WTC11 (cell line): ENCODE data around the gene IPCEF1. TPM values are rescaled to one million over a fixed set of nuclear protein-coding genes. Genes with fewer than 3 reads are reported as not detected.

Source experiments
- ATAC-seq: fragments of 200-7000 bp; cut with Tn5 transposase; 2 replicates; pipeline ENCODE4 v1.10.0; 2021; ENCODE audit warnings: mild to moderate bottlenecking, moderate library complexity
- CTCF ChIA-PET: fragments of 300-600 bp; sonication (Branson Sonifier 250); formaldehyde crosslinking; loops from one replicate; lab custom pipeline; 2021; ENCODE audit warnings: antibody characterized with exemption; lab: Charles Lee
- POLR2A ChIA-PET: fragments of 350-600 bp; sonication (Branson Sonifier 250); formaldehyde crosslinking; loops from one replicate; lab custom pipeline; 2021; ENCODE audit warnings: antibody characterized with exemption; lab: Charles Lee
- DNase-seq: peaks from one replicate; pipeline ENCODE4 v3.0.0; 2021; ENCODE audit warnings: low spot score
- H3K27ac Mint-ChIP-seq: 2 replicates; pipeline ENCODE4 v1.8.0; 2021; ENCODE audit warnings: mixed read lengths
- H3K27me3 Mint-ChIP-seq: 2 replicates; pipeline ENCODE4 v1.8.0; 2021; ENCODE audit warnings: low read depth, mild to moderate bottlenecking, moderate library complexity, mixed read lengths
- H3K36me3 Mint-ChIP-seq: 2 replicates; pipeline ENCODE4 v1.8.0; 2021; ENCODE audit warnings: mixed read lengths
- H3K4me1 Mint-ChIP-seq: 2 replicates; pipeline ENCODE4 v1.8.0; 2022; ENCODE audit warnings: mixed read lengths
- H3K4me3 Mint-ChIP-seq: 2 replicates; pipeline ENCODE4 v1.8.0; 2021; ENCODE audit warnings: mild to moderate bottlenecking, moderate library complexity, mixed read lengths
- H3K9me3 Mint-ChIP-seq: 2 replicates; pipeline ENCODE4 v1.8.0; 2021; ENCODE audit warnings: mixed read lengths
- CBFB ChIP-seq: sonication (generic); formaldehyde crosslinking; IDR thresholded peaks from 2 replicates; pipeline ENCODE4 v1.8.1; 2022; ENCODE audit warnings: mild to moderate bottlenecking, low read depth, missing genetic modification reagents
- ESRRA ChIP-seq: sonication (generic); formaldehyde crosslinking; IDR thresholded peaks from 2 replicates; pipeline ENCODE4 v1.8.1; 2022; ENCODE audit warnings: mild to moderate bottlenecking, missing genetic modification reagents, borderline replicate concordance
- ETV6 ChIP-seq: sonication (generic); formaldehyde crosslinking; IDR thresholded peaks from 2 replicates; pipeline ENCODE4 v1.8.1; 2022; ENCODE audit warnings: mild to moderate bottlenecking, missing genetic modification reagents
- FOXP1 ChIP-seq: sonication (generic); formaldehyde crosslinking; IDR thresholded peaks from 2 replicates; pipeline ENCODE4 v1.8.0; 2022; ENCODE audit warnings: missing genetic modification reagents, mild to moderate bottlenecking, moderate library complexity, borderline replicate concordance
- GTF2I ChIP-seq: fragments of 250-450 bp; sonication (Bioruptor Pico); conservative IDR thresholded peaks from 2 replicates; pipeline ENCODE4 v1.4.0; 2021; ENCODE audit warnings: mild to moderate bottlenecking
- OVOL2 ChIP-seq: fragments of 250-450 bp; sonication (Bioruptor Pico); IDR thresholded peaks from 2 replicates; pipeline ENCODE4 v1.9.0; 2021; ENCODE audit warnings: mild to moderate bottlenecking, borderline replicate concordance
- PREB ChIP-seq: sonication (generic); formaldehyde crosslinking; IDR thresholded peaks from 2 replicates; pipeline ENCODE4 v1.8.1; 2022; ENCODE audit warnings: mild to moderate bottlenecking, missing genetic modification reagents, moderate library complexity, borderline replicate concordance
- TCF7 ChIP-seq: sonication (generic); formaldehyde crosslinking; IDR thresholded peaks from 2 replicates; pipeline ENCODE4 v1.8.0; 2022; ENCODE audit warnings: mild to moderate bottlenecking, low read depth, missing genetic modification reagents, moderate library complexity
- ZBTB21 ChIP-seq: sonication (generic); formaldehyde crosslinking; IDR thresholded peaks from 2 replicates; pipeline ENCODE4 v1.8.1; 2023; ENCODE audit warnings: mild to moderate bottlenecking, missing genetic modification reagents, borderline replicate concordance
- ZBTB43 ChIP-seq: sonication (generic); formaldehyde crosslinking; IDR thresholded peaks from 2 replicates; pipeline ENCODE4 v1.8.1; 2023; ENCODE audit warnings: mild to moderate bottlenecking, missing genetic modification reagents
- ZNF263 ChIP-seq: sonication (generic); formaldehyde crosslinking; IDR thresholded peaks from 2 replicates; pipeline ENCODE4 v1.8.1; 2022; ENCODE audit warnings: low read depth, mild to moderate bottlenecking, moderate library complexity, missing genetic modification reagents
- ZNF425 ChIP-seq: fragments of 250-450 bp; sonication (Bioruptor Pico); conservative IDR thresholded peaks from 2 replicates; pipeline ENCODE4 v1.9.0; 2021; ENCODE audit warnings: mild to moderate bottlenecking
- total RNA-seq: library from RNA; stranded (reverse); gene quantifications from 3 replicates; pipeline ENCODE4 v1.2.3, GENCODE V29; 2021
- TF ChIP-seq, protein P1 (sequence below): fragments of 250-450 bp; sonication (Bioruptor Pico); IDR thresholded peaks from 2 replicates; pipeline ENCODE4 v1.8.0; 2021; ENCODE audit warnings: mild to moderate bottlenecking
- TF ChIP-seq, protein P2 (sequence below): sonication (generic); formaldehyde crosslinking; IDR thresholded peaks from 2 replicates; pipeline ENCODE4 v1.8.0; 2022; ENCODE audit warnings: mild to moderate bottlenecking, missing genetic modification reagents
- TF ChIP-seq, protein P3 (sequence below): sonication (generic); formaldehyde crosslinking; IDR thresholded peaks from 2 replicates; pipeline ENCODE4 v1.8.1; 2022; ENCODE audit warnings: missing genetic modification reagents, borderline replicate concordance
- TF ChIP-seq, protein P4 (sequence below): sonication (generic); formaldehyde crosslinking; IDR thresholded peaks from 2 replicates; pipeline ENCODE4 v1.8.1; 2023; ENCODE audit warnings: mild to moderate bottlenecking, missing genetic modification reagents
- TF ChIP-seq, protein P5 (sequence below): sonication (generic); formaldehyde crosslinking; IDR thresholded peaks from 2 replicates; pipeline ENCODE4 v1.8.1; 2023; ENCODE audit warnings: mild to moderate bottlenecking, moderate library complexity, missing genetic modification reagents

IPCEF1 gene
- total RNA-seq, 1 experiment from 2014 or later, result 1.3 TPM

DNA sequence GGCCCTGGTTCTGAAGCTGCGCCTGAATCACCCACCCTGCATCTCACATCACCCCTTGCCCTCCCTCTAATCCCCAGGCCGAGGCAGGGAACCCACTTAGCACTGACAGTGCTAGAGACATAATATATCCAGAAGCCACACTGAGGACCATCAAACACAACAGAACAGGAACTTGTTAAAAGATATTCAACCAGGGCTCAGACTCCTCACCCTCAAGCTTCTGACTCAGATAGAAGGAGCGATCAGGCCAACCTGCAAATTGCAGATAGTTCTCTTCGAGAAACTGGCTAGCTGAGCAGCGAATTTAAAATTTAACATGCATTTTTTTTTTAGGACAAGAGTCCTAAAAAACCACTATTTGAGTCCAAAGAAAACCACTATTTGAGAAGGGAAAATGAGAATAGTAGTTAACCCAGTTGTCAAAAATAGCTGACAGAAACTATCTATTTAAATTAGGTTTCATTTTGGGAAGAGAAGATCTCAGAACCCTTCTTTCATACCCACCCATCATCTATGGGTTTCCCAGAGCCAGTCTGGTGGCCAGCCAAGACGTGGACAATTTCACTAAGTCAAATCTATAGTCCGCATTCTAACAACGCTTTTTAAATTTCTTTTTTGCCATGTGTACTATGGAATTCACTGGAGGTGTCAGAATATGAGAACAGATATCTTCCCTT lies 222.0 kb downstream of the IPCEF1 start:
- ATAC-seq (no peak), DNase-seq (no peak)
- H3K4me1 Mint-ChIP-seq, result peaks cover 10% of the 10 kb centered on the region
- no peak overlapping the region for H3K4me3 Mint-ChIP-seq
- 0 out of 2 replicates have a peak, but pooled peaks cover 2% of the 10 kb centered on the region for H3K36me3 Mint-ChIP-seq
- TF ChIP-seq, protein P1, sequence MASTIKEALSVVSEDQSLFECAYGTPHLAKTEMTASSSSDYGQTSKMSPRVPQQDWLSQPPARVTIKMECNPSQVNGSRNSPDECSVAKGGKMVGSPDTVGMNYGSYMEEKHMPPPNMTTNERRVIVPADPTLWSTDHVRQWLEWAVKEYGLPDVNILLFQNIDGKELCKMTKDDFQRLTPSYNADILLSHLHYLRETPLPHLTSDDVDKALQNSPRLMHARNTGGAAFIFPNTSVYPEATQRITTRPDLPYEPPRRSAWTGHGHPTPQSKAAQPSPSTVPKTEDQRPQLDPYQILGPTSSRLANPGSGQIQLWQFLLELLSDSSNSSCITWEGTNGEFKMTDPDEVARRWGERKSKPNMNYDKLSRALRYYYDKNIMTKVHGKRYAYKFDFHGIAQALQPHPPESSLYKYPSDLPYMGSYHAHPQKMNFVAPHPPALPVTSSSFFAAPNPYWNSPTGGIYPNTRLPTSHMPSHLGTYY (CRISPR knock-in tag), result no peak
- no peak for TF ChIP-seq FOXP1 (CRISPR knock-in tag)
- no peak for TF ChIP-seq ZBTB43 (CRISPR knock-in tag)
- no peak for TF ChIP-seq ZBTB21
- no peak for TF ChIP-seq TCF7
- TF ChIP-seq ZNF425, result no peak
- TF ChIP-seq CBFB (CRISPR knock-in tag), result no peak
- TF ChIP-seq, protein P2, sequence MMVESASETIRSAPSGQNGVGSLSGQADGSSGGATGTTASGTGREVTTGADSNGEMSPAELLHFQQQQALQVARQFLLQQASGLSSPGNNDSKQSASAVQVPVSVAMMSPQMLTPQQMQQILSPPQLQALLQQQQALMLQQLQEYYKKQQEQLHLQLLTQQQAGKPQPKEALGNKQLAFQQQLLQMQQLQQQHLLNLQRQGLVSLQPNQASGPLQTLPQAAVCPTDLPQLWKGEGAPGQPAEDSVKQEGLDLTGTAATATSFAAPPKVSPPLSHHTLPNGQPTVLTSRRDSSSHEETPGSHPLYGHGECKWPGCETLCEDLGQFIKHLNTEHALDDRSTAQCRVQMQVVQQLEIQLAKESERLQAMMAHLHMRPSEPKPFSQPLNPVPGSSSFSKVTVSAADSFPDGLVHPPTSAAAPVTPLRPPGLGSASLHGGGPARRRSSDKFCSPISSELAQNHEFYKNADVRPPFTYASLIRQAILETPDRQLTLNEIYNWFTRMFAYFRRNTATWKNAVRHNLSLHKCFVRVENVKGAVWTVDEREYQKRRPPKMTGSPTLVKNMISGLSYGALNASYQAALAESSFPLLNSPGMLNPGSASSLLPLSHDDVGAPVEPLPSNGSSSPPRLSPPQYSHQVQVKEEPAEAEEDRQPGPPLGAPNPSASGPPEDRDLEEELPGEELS (CRISPR knock-in tag), result no peak
- TF ChIP-seq, protein P3, sequence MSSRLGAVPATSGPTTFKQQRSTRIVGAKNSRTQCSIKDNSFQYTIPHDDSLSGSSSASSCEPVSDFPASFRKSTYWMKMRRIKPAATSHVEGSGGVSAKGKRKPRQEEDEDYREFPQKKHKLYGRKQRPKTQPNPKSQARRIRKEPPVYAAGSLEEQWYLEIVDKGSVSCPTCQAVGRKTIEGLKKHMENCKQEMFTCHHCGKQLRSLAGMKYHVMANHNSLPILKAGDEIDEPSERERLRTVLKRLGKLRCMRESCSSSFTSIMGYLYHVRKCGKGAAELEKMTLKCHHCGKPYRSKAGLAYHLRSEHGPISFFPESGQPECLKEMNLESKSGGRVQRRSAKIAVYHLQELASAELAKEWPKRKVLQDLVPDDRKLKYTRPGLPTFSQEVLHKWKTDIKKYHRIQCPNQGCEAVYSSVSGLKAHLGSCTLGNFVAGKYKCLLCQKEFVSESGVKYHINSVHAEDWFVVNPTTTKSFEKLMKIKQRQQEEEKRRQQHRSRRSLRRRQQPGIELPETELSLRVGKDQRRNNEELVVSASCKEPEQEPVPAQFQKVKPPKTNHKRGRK, result no peak
- no peak for TF ChIP-seq PREB
- no peak for TF ChIP-seq ESRRA
- no peak for TF ChIP-seq ETV6
- TF ChIP-seq, protein P4, sequence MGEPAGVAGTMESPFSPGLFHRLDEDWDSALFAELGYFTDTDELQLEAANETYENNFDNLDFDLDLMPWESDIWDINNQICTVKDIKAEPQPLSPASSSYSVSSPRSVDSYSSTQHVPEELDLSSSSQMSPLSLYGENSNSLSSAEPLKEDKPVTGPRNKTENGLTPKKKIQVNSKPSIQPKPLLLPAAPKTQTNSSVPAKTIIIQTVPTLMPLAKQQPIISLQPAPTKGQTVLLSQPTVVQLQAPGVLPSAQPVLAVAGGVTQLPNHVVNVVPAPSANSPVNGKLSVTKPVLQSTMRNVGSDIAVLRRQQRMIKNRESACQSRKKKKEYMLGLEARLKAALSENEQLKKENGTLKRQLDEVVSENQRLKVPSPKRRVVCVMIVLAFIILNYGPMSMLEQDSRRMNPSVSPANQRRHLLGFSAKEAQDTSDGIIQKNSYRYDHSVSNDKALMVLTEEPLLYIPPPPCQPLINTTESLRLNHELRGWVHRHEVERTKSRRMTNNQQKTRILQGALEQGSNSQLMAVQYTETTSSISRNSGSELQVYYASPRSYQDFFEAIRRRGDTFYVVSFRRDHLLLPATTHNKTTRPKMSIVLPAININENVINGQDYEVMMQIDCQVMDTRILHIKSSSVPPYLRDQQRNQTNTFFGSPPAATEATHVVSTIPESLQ (CRISPR knock-in tag), result no peak
- TF ChIP-seq GTF2I (CRISPR knock-in tag), result no peak
- TF ChIP-seq, protein P5, sequence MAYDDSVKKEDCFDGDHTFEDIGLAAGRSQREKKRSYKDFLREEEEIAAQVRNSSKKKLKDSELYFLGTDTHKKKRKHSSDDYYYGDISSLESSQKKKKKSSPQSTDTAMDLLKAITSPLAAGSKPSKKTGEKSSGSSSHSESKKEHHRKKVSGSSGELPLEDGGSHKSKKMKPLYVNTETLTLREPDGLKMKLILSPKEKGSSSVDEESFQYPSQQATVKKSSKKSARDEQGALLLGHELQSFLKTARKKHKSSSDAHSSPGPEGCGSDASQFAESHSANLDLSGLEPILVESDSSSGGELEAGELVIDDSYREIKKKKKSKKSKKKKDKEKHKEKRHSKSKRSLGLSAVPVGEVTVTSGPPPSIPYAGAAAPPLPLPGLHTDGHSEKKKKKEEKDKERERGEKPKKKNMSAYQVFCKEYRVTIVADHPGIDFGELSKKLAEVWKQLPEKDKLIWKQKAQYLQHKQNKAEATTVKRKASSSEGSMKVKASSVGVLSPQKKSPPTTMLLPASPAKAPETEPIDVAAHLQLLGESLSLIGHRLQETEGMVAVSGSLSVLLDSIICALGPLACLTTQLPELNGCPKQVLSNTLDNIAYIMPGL (CRISPR knock-in tag), result no peak
- no peak for TF ChIP-seq ZNF263 (CRISPR knock-in tag)
- TF ChIP-seq OVOL2 (CRISPR knock-in tag), result no peak
- peaks cover 9% of the 10 kb centered on the region; the same call in 1 of the 2 replicates for H3K9me3 Mint-ChIP-seq
- no peaks in the 10 kb centered on the region for H3K27me3 Mint-ChIP-seq
- ChIA-PET POLR2A (no interaction called here), CTCF (no interaction called here)
- no peak overlapping the region for H3K27ac Mint-ChIP-seq
